Activated CD4-positive, alpha-beta memory T cell treated with anti-CD3 and anti-CD28 coated beads for 36 hours (primary cell): ENCODE data around the gene EVPLL. TPM values are rescaled to one million over a fixed set of nuclear protein-coding genes. Genes with fewer than 3 reads are reported as not detected.
A peak's percentile ranks its signal among the peaks of the same experiment; 100 is the strongest.
"Not testable (repeated sequence)": the region's sequence is repeated elsewhere in the genome, so short reads cannot be mapped to it uniquely, and the experiment has no call there.

Experiments used
- CTCF ChIA-PET: fragments of 350-600 bp; sonication (Branson Sonifier 250); formaldehyde crosslinking; loops from one replicate; lab custom pipeline; 2021; ENCODE audit warnings: antibody characterized with exemption, inconsistent platforms; lab: Charles Lee
- POLR2A ChIA-PET: fragments of 350-600 bp; sonication (Branson Sonifier 250); formaldehyde crosslinking; loops from one replicate; lab custom pipeline; 2021; ENCODE audit warnings: antibody characterized with exemption; lab: Charles Lee
- DNase-seq: peaks from one replicate; pipeline ENCODE4 v3.0.0-alpha.2; 2020
- H3K27ac Mint-ChIP-seq: one replicate; pipeline ENCODE4 v1.8.0; 2021; ENCODE audit warnings: mixed read lengths
- H3K27me3 Mint-ChIP-seq: one replicate; pipeline ENCODE4 v1.8.0; 2021; ENCODE audit warnings: mixed read lengths
- H3K36me3 Mint-ChIP-seq: one replicate; pipeline ENCODE4 v1.8.0; 2021; ENCODE audit warnings: mixed read lengths
- H3K4me1 Mint-ChIP-seq: one replicate; pipeline ENCODE4 v1.8.0; 2021; ENCODE audit warnings: low read depth, mixed read lengths
- H3K4me3 Mint-ChIP-seq: one replicate; pipeline ENCODE4 v1.8.0; 2021; ENCODE audit warnings: mild to moderate bottlenecking, mixed read lengths
- H3K9me3 Mint-ChIP-seq: one replicate; pipeline ENCODE4 v1.8.0; 2021; ENCODE audit warnings: mixed read lengths
- intact Hi-C: fragments of 100-400 bp; cut with micrococcal nuclease; formaldehyde crosslinking; loops from one replicate; pipeline ENCODE4 v1.15.1; 2023
- total RNA-seq, 2 experiments: library from RNA; stranded (reverse); gene quantifications; one replicate each; pipeline ENCODE4 v1.2.3, GENCODE V29; 2021

Gene EVPLL
- total RNA-seq, 2 experiments from 2014 or later, result not detected

DNA sequence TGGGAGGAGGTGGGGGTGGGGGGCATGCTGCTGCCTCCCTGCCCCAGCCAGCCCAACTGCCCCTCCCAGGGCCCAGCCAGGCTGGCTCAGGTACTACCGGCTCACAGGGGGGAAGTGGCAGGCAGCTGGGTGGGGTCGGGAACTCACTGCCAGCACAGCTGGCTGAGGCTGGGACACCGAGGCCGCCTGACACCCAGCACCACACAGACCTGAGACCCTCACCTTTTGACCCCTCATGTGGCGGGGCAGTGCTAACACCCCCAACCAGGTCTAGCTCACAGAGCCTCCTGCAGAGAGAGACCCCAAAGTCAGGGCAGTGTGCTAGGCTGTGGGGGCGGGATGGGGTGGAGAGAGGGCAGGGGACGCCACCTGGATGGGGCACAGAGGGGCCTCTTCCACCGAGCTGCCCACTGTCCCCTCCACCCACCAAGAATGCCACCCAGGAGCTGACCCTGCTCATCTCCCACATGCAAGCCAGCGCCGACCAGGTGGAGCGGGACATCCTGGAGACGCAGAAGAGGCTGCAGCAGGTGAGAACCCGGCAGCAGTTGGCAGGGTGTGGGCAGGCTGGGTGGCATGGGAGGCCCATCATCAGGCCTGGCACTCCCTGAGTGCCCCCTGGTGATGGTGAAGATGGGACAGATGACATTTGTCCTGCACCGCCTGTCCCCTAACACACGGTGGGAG is 3.0 kb downstream of the EVPLL start:
- no peak for DNase-seq
- Mint-ChIP-seq H3K4me3 (no peak overlapping the region), H3K4me1 (no peaks in the 10 kb centered on the region), H3K9me3 (no peaks in the 10 kb centered on the region), H3K36me3 (no peaks in the 10 kb centered on the region), H3K27me3 (peaks cover 8% of the 10 kb centered on the region), H3K27ac (no peak overlapping the region)
- intact Hi-C loops, result no loop called here
- POLR2A ChIA-PET, result no interaction called here
- CTCF ChIA-PET, result no interaction called here

DNA sequence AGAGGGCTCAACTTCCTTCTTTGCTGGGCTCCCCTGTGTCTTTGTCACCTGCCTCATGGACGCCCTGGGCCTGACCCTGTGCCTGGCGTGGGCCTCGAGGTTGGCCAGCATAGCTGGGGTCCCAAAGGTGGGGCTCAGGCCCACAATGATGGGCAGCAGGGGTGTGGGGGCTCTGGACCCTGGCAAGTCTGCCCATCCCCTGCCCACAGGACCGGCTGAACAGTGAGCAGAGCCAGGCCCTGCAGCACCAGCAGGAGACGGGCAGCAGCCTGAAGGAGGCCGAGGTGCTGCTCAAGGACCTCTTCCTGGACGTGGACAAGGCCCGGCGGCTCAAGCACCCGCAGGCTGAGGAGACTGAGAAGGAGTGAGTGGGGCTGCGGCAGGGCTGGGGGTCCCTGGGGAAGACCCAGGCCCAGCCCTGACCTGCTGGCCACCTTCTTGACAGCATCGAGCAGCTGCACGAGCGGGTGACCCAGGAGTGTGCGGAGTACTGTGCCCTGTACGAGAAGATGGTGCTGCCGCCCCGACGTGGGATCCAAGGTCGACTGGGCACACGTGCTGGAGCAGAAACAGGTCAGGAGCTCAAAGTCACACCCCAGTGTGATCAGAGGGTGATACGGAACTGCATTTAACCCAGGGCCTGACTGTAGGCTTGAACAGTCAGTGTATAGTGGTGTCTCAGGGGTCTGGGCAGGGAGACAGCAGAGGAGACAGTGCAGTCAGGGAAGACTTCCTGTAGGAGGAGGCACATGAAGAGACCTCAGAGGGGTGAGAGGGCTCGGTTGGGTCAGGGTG is 3.8 kb downstream of the EVPLL start:
- ChIA-PET CTCF (no interaction called here), POLR2A (no interaction called here)
- H3K27ac Mint-ChIP-seq, result no peak overlapping the region

DNA sequence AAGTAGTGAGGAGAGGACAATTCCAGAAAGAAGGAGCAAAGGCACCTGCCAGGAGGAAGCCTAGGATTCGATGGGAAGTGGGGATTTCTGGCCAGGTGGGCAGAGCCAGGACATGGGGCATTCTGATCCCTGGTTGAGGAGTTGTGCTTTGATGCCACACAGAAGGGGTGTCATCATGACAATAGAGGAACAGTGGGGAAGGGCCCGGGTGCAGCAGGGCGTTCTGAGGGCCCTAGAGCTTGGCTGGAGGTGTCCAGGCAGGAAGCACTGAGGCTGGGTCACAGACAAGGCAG is 4.3 kb downstream of the EVPLL start:
- H3K4me3 Mint-ChIP-seq, result no peak overlapping the region
- no peaks in the 10 kb centered on the region for H3K36me3 Mint-ChIP-seq
- no peaks in the 10 kb centered on the region for H3K4me1 Mint-ChIP-seq
- H3K27me3 Mint-ChIP-seq, result peaks cover 8% of the 10 kb centered on the region
- intact Hi-C loops, result no loop called here
- CTCF ChIA-PET, result no interaction called here
- no peaks in the 10 kb centered on the region for H3K9me3 Mint-ChIP-seq
- H3K27ac Mint-ChIP-seq, result no peak overlapping the region
- no peak for DNase-seq
- POLR2A ChIA-PET, result no interaction called here

More for the DNA sequence above, 3.8 kb downstream of the EVPLL start:
- H3K4me1 Mint-ChIP-seq, result no peaks in the 10 kb centered on the region
- no peak overlapping the region for H3K4me3 Mint-ChIP-seq
- H3K36me3 Mint-ChIP-seq, result no peaks in the 10 kb centered on the region
- intact Hi-C loops, result no loop called here
- no peak for DNase-seq
- no peaks in the 10 kb centered on the region for H3K9me3 Mint-ChIP-seq
- peaks cover 8% of the 10 kb centered on the region for H3K27me3 Mint-ChIP-seq

DNA sequence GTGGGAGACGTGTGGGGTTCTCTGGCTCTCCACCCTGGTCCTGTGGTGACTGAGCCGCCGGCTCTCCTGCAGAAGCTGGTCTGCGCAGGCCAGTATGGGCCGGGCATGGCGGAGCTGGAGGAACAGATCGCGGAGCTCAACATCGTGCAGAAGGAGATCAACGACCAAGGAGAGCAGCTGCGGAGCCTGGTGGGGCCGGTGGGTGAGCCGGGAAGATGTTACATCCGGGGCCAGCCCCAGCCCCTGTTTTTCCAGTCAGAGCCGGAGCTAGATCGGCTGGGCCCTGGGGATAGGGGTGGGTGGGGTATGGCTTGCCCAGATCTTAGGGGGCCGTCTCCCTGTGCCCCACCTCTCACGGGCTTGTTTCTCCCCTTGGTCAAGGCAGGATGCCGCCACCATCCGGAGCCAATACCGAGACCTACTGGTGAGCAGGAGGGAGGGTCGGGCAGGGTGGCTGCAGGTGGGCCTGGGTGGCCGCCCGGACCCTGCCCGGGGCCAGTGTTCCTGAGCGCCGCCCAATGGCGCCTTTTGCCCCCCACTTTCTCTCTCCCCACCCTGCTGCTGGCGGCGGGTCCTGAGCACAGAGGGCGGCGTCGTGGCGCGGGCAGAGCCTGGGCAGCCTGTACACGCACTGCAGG is 5.0 kb downstream of the EVPLL start:
- peaks cover 8% of the 10 kb centered on the region for H3K27me3 Mint-ChIP-seq

DNA sequence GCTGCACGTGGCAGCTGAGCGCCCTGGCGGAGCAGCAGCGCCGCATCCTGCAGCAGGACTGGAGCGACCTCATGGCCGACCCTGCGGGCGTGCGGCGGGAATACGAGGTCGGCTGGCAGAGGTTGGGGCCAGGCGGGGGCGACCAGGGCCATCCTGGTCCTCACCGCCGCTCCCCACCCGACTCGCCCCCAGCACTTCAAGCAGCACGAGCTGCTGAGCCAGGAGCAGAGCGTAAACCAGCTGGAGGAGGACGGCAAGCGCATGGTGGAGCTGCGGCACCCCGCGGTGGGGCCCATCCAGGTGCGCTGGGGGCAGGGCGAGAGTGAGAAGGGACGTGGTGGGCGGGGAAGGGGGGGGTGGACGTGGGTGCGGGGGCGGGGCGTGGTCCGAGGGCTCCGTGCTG is 5.5 kb downstream of the EVPLL start:
- H3K27ac Mint-ChIP-seq, intact Hi-C loops, H3K36me3 Mint-ChIP-seq, CTCF ChIA-PET, H3K4me3 Mint-ChIP-seq, H3K9me3 Mint-ChIP-seq, POLR2A ChIA-PET, H3K27me3 Mint-ChIP-seq, H3K4me1 Mint-ChIP-seq: not testable (repeated sequence)
- DNase-seq, result peak; percentile 33

More for the DNA sequence above, 5.0 kb downstream of the EVPLL start:
- H3K27ac Mint-ChIP-seq, result no peak overlapping the region
- CTCF ChIA-PET, result no interaction called here
- no peaks in the 10 kb centered on the region for H3K9me3 Mint-ChIP-seq
- POLR2A ChIA-PET, result no interaction called here
- H3K4me3 Mint-ChIP-seq, result no peak overlapping the region
- no peaks in the 10 kb centered on the region for H3K4me1 Mint-ChIP-seq
- DNase-seq, result no peak
- H3K36me3 Mint-ChIP-seq, result no peaks in the 10 kb centered on the region
- intact Hi-C loops, result no loop called here

DNA sequence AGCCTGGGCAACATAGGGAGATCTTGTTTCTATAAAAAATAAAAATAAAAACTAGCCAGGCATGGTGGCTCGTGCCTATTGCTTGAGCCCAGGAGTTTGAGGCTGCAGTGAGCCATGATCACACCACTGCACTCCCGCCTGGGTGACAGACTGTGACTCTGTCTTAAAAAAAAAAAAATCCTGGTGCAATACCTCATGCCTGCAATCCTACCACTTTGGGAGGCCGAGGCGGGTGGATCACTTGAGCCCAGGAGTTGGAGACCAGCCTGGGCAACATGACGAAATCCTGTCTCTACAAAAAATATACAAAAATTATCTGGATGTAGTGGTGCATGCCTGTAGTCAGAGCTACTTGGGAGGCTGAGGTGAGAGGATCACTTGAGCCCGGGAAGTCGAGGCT is 6.7 kb downstream of the EVPLL start:
- intact Hi-C loops, H3K9me3 Mint-ChIP-seq, H3K27ac Mint-ChIP-seq: not testable (repeated sequence)

DNA sequence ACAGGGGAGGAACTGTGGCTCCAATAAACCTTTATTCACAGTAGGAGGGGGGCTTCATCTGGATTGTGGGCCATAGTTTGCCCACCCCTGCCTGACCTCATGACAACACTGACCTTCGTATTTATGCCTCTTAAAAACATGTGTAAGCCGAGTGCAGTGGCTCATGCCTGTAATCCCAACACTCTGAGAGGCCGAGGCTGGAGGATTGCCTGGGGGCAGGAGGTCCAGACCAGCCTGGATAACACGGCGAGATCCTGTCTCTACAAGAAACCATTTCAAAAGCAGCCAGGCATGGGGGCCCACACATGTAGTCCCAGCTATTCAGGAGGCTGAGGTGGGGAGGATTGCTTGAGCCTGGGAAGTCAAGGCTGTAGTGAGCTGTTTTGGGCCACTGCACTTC is 10.0 kb downstream of the EVPLL start:
- H3K4me1 Mint-ChIP-seq, H3K36me3 Mint-ChIP-seq, intact Hi-C loops, CTCF ChIA-PET, H3K4me3 Mint-ChIP-seq, H3K27me3 Mint-ChIP-seq, DNase-seq, H3K9me3 Mint-ChIP-seq, H3K27ac Mint-ChIP-seq, POLR2A ChIA-PET: not testable (repeated sequence)

More for the DNA sequence above, 6.7 kb downstream of the EVPLL start:
- DNase-seq, H3K4me1 Mint-ChIP-seq, H3K36me3 Mint-ChIP-seq, H3K27me3 Mint-ChIP-seq, CTCF ChIA-PET, H3K4me3 Mint-ChIP-seq, POLR2A ChIA-PET: not testable (repeated sequence)

DNA sequence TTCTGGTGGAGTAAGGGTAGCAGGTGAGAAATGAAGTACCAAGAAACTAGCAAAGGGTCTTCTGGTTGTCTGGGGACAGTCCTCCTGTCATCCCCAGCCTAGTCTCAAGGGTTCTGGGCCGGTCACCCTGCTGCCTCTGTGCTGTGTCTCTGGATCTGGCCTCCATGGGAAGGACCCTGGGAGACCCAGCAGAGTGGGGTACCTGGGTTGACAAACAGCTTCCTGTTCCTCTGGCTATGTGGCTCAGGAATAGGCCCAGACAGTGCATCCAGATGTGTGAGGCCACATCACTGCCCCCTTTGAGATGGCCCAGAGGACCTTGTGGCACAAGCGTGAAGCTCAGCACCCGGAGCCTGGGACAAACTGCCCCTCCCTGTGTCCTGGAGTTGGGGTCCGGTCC is 10.7 kb downstream of the EVPLL start:
- DNase-seq, H3K27me3 Mint-ChIP-seq, H3K9me3 Mint-ChIP-seq, CTCF ChIA-PET, H3K4me1 Mint-ChIP-seq, H3K27ac Mint-ChIP-seq, H3K4me3 Mint-ChIP-seq, H3K36me3 Mint-ChIP-seq, POLR2A ChIA-PET, intact Hi-C loops: not testable (repeated sequence)

DNA sequence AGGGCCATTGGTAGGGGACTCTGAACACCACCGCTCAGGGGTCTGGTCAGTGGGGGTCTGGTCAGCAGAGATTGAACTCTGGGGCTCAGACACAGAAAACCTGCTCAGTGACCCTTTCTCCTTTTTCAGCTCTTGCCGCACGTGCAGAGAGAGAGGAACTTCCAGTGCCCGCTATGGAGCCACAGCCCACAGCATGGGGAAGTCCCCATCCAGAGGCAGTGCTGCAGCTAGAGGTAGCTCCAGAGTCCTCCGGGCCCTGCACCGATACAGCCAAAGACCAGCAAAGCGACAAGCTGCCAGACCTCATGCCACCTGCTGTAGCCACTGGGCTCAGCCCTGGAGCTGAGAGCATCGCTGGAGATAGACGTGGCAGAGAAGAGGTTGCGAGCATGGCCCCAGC is 11.2 kb downstream of the EVPLL start:
- intact Hi-C loops, H3K36me3 Mint-ChIP-seq: not testable (repeated sequence)

DNA sequence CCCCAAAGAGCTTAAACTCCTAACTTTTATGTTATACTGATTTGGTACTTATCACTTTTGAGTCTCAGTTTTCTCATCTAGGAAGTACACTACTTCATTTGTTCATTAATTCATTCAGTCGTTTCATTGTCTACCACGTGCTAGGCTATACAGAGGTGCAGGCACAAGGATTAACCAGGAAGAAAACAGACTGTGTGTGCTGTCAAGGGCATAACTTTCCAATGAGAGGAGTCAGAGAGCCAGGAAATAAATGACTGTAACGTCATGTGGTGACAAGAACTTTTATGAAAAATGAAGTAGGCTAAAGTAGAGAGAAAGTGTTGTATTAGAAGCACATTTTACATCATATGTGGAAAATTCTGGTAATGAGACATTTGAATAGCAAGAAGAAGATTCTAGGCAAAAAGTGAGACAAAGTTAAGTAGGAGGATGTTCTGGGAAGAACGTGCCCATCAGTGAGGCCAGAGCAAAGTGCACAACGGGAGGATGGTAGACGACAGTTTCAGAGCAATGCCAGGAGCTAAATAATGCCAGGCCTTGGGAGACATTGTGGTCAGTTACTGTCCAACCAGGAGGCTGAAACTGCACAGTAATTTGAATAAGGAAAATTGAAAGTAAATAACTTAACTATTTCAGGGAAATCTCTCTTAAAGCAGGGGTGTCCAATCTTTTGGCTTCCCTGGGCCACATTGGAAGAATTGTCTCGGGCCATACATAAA is 24.5 kb downstream of the EVPLL start:
- H3K4me3 Mint-ChIP-seq, H3K27me3 Mint-ChIP-seq, intact Hi-C loops, H3K27ac Mint-ChIP-seq, H3K36me3 Mint-ChIP-seq, POLR2A ChIA-PET, H3K9me3 Mint-ChIP-seq, DNase-seq, CTCF ChIA-PET, H3K4me1 Mint-ChIP-seq: not testable (repeated sequence)

More for the DNA sequence above, 11.2 kb downstream of the EVPLL start:
- H3K9me3 Mint-ChIP-seq, H3K27me3 Mint-ChIP-seq, H3K4me1 Mint-ChIP-seq, H3K27ac Mint-ChIP-seq, CTCF ChIA-PET, H3K4me3 Mint-ChIP-seq, DNase-seq, POLR2A ChIA-PET: not testable (repeated sequence)

DNA sequence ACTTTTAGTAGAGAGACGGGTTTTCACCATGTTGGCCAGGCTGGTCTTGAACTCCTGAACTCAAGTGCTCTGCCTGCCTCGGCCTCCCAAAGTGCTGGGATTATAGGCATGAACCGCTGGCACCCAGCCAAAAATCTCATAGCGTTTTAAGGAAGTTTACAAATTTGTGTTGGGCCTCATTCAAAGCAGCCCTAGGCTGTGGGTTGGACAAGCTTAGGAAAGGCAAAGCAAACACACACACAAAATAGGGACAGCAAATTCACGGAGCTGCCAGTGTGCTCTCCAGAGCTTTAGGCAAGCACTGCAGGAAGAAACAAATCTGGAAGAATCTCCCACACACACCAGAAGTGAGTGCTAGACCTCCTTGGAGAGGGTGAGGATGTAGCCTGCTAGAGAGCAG is 25.6 kb downstream of the EVPLL start:
- H3K4me3 Mint-ChIP-seq, H3K4me1 Mint-ChIP-seq, H3K36me3 Mint-ChIP-seq, H3K9me3 Mint-ChIP-seq, DNase-seq, intact Hi-C loops, POLR2A ChIA-PET, H3K27me3 Mint-ChIP-seq, CTCF ChIA-PET, H3K27ac Mint-ChIP-seq: not testable (repeated sequence)

DNA sequence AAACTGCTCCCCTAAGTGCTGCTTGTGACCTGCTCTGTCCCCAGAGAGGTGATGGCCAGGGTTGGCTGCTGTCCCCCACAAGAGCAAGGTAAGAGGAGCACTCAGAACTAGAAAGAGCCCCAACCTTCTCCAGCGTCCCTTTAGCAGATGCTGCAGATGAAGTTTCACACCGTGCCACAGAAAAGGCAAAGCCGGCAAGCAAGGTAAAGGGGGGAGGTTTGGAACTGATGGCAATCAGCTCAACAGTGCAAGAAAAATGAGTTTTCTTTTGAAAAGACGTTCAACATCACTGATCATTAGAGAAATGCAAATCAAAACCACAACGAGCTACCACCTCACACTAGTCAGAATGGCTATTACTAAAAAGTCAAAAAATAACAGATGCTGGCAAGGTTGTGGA is 26.0 kb downstream of the EVPLL start:
- CTCF ChIA-PET, intact Hi-C loops, H3K27ac Mint-ChIP-seq, H3K27me3 Mint-ChIP-seq, H3K4me3 Mint-ChIP-seq, DNase-seq, H3K9me3 Mint-ChIP-seq, POLR2A ChIA-PET, H3K36me3 Mint-ChIP-seq, H3K4me1 Mint-ChIP-seq: not testable (repeated sequence)
